HG02981 (cell line): ENCODE data around the gene ZNF672.
"Not testable (repeated sequence)": the region's sequence is repeated elsewhere in the genome, so short reads cannot be mapped to it uniquely, and the experiment has no call there.

ENCODE experiments used
- ATAC-seq: cut with Tn5 transposase; IDR thresholded peaks from one replicate; pipeline ENCODE4 v1.9.1; 2021; ENCODE audit warnings: mild to moderate bottlenecking, moderate library complexity; ENCODE audit not compliant: unreplicated experiment

Gene ZNF672

DNA sequence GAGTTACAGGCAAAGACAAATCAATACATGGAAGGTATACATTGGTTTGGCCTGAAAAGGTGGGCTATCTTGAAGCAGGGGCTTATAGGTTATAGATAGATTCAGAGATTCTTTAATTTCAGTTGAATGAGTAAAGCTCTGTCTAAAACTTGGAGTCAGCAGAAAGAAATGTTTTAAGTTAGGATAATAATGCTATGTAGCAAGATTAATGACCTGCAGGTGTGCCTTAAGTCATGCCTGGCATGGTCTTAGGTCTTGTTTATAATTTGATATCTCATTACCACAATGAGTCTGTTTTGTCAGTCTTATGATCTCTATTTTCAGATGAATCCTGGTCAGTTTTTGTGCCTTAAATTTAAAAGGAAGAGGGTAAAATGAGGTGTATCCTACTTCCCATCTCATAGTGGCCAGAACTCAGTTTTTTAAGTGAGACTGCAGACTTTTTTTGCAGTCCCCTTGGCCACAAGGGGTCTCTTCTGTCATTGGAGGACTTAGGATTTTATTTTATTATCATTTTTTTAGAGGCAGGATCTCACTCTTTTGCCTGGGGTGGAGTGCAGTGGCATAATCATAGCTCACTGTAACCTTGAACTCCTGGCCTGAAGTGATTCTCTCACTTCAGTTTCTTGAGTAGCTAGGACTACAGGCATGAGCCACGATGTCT lies 46.7 kb downstream of the ZNF672 start:
- no peak for ATAC-seq

DNA sequence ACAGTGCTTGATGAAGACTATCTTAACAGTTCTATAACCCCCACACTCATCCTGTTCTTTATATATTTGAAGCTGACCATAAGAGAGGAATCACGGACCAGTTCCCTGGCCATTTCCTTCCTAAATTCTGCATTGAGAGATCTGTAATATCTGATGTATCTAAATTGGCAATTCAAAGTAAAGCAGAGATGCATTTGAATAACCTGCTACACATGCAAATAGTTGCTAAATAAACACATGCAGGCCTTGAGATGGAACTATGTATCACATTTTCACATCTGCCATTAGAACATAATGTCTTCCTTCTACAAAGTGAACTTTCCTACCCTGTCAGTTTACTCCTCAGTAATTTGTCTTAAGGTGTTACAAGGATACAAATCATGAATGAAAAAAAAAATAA lies 47.6 kb downstream of the ZNF672 start:
- no peak for ATAC-seq

DNA sequence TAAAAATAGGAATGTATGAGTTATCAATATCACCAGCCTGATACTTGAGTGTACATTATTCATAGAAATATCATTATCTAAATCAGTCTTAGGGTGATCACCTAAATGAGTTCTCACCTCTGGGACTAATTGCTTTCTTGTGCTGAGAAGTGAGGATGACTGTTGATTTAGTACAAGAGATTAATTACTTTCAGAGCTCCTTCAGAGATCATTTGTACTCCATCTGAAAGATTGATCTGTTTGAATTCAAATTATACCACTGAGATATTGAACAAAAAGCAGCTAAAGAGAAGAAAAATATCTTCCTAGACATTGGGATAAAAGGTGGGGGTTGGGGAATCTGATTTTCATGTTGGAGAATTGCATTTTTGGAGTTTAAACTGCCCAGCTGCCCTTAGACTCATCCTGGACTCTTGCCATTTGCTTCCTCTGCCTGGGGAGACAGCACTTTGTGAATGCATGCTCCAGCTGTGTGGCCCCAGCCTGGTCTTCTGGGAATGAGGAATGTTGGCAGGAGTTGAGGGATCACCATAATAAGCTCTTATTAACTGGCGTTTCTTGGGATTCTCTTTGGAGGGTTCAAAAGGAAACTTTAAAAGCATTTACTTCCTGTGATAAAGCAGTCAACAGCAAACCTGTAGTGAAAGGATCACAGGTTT lies 48.3 kb downstream of the ZNF672 start:
- ATAC-seq: no peak

DNA sequence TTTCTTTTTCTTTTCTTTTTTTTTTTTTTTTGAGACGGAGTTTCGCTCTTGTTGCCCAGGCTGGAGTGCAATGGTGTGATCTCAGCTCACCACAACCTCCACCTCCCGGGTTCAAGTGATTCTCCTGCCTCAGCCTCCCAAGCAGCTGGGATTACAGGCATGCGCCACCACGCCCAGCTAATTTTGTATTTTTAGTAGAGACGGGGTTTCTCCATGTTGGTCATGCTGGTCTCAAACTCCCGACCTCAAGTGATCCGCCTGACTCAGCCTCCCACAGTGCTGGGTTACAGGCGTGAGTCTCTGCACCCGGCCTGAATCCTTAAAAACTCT lies 51.9 kb downstream of the ZNF672 start:
- ATAC-seq: not testable (repeated sequence)

- ATAC-seq: no peak
These were observed 52.8 kb downstream of the ZNF672 start for GRCh38 chr1:248890549-248891498.

GRCh38 chr1:248891758-248892157 lies 53.7 kb downstream of the ZNF672 start:
- no peak for ATAC-seq

GRCh38 chr1:248892590-248892989 lies 54.6 kb downstream of the ZNF672 start:
- no peak for ATAC-seq

DNA sequence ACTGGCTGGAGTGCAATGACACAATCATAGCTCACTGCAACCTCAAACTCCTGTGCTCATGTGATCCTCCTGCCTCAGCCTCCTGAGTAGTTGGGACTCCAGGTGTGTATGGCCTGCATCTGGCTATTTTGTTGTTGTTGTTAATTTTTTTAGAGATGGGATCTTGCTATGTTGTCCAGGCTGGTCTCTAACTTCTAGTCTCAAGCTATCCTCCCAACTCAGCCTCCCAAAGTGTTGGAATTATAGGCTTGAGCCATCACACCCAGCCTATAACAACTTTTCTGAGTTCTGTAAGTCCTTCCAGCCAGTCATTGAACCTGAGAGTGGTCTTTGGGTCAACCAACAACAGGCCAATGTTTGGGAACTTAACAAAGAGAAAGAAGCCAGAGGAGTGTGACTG lies 56.8 kb downstream of the ZNF672 start:
- no peak for ATAC-seq

DNA sequence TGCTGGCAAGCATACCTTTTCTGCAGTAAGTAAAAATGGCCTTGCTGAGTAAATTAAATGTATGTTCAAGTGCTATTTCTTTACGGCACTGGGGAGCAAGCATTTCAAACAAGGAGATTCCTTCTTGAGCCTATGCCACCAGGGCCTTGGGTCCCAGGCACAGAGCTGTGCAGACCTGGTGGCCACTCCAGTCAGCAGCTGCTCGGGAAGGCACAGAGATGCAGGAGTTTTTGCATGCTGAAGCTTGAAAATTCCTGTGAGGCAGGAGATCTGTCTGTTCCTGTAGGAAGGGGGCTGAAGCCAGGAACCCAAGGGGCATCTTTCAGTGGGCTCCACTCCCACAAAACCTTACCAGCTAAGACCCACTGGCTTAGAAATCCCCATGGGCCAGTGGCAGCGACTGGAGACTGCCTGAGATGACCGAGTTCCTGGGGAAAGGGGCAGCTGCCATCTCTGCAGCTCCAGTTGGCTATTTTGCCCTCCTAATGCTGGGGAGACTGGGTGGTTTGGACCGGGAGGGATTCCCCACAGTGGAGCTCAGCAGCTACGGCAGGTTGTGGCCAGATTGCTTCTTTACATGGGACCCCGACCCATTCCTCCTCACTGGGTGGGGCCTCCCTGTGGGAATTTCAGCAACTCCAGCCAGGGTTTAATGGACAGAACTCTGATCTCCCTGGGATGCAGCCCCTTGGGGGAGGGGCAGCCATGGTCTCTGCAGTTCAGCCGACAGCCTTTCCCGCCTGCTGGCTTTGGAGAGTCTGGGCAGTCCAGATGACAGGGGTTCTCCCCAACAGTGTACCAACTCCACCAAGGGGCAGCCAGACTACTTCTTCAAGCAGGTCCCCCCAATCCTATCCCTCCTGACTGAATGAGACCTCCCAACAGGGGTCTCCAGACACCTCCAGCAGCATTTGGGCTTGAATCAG lies 59.7 kb downstream of the ZNF672 start:
- ATAC-seq: no peak
